Large intestine (tissue), 3 donors: ENCODE results near the gene PATZ1. TPM values are rescaled to one million over a fixed set of nuclear protein-coding genes. Genes with fewer than 3 reads are reported as not detected.

Experiments used
- DNase-seq, 2 donors: peaks; one replicate each; pipeline versions ENCODE4 v3.0.0 to v3.0.0-alpha.2; 2013
- H3K27ac ChIP-seq: one replicate; pipeline ENCODE4 v1.5.1; 2013; ENCODE audit warnings: low read length
- H3K27me3 ChIP-seq: 2 replicates; pipeline ENCODE4 v1.6.1; 2013; ENCODE audit warnings: low read length; ENCODE audit not compliant: control insufficient read depth, insufficient read depth
- H3K36me3 ChIP-seq: 2 replicates; pipeline ENCODE4 v1.6.1; 2013; ENCODE audit warnings: low read length; ENCODE audit not compliant: control insufficient read depth, insufficient read depth
- H3K4me1 ChIP-seq: one replicate; pipeline ENCODE4 v1.6.1; 2013; ENCODE audit warnings: low read length; ENCODE audit not compliant: control insufficient read depth, insufficient read depth
- H3K4me3 ChIP-seq: one replicate; pipeline ENCODE4 v1.5.1; 2013; ENCODE audit warnings: low read length
- H3K9me3 ChIP-seq: one replicate; pipeline ENCODE4 v1.6.1; 2013; ENCODE audit warnings: mild to moderate bottlenecking, low read depth, low read length, moderate library complexity; ENCODE audit not compliant: control insufficient read depth
- WGBS: methylation state at CpG from one replicate; pipeline ENCODE4 v1.1.5; 2013; ENCODE audit warnings: low lambda C conversion rate; ENCODE audit not compliant: insufficient coverage; 5-methylcytosine and 5-hydroxymethylcytosine counted together
- polyA plus RNA-seq: library from polyadenylated mRNA; unstranded; fragments of 120-200 nt; gene quantifications from one replicate; pipeline ENCODE4 v1.2.1, GENCODE V29; 2013

The PATZ1 gene
- polyA plus RNA-seq, 1 donor, result 38.0 TPM

- peak overlapping the region; percentile 66 for H3K4me3 ChIP-seq
- H3K27ac ChIP-seq, result peak overlapping the region; percentile 78
- peaks cover 29% of the 10 kb centered on the region for H3K4me1 ChIP-seq
- H3K9me3 ChIP-seq, result no peaks in the 10 kb centered on the region
- DNase-seq, result peak in 1 of 2 donors; percentile 64
- H3K36me3 ChIP-seq, result peaks cover 20% of the 10 kb centered on the region
- H3K27me3 ChIP-seq, result no peaks in the 10 kb centered on the region
- no CpG with 5 or more reads among the region's 20 CpGs for WGBS
Observed at GRCh38 chr22:31291481-31292235, 54.5 kb downstream of the PATZ1 start.

GRCh38 chr22:31290494-31291471 is 55.4 kb downstream of the PATZ1 start:
- WGBS, result no CpG with 5 or more reads among the region's 95 CpGs
- Histone ChIP-seq H3K36me3 (peaks cover 25% of the 10 kb centered on the region), H3K9me3 (no peaks in the 10 kb centered on the region), H3K27ac (peak overlapping the region; percentile 78), H3K4me3 (peak overlapping the region; percentile 66), H3K4me1 (peaks cover 26% of the 10 kb centered on the region), H3K27me3 (no peaks in the 10 kb centered on the region)
- peak; percentile 96 to 99 for DNase-seq

DNA sequence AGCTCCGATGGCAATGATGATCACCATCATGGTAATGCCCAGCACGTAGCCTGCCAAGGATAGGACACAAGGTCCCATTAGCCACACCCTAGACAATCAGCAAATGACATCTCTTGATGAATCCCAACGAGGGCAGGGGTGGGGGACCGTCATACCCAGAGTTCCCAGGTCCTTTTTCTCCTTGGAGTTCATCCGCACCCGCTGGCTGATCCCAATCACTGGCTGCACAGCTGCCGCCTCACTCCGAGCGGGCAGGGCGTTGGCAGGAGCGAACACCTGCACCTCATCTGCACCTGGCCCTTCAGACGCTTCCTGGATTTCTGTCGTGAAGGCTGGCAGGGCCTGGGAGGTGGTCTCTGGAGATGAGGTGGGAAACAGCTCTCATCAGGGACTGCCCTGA is 56.8 kb downstream of the PATZ1 start:
- DNase-seq, result peak; percentile 40 to 67
- peak overlapping the region; percentile 78 for H3K27ac ChIP-seq
- H3K4me3 ChIP-seq, result no peak overlapping the region
- no CpG with 5 or more reads among the region's 13 CpGs for WGBS
- peaks cover 31% of the 10 kb centered on the region for H3K36me3 ChIP-seq
- H3K4me1 ChIP-seq, result peaks cover 22% of the 10 kb centered on the region
- no peaks in the 10 kb centered on the region for H3K9me3 ChIP-seq
- no peaks in the 10 kb centered on the region for H3K27me3 ChIP-seq

DNA sequence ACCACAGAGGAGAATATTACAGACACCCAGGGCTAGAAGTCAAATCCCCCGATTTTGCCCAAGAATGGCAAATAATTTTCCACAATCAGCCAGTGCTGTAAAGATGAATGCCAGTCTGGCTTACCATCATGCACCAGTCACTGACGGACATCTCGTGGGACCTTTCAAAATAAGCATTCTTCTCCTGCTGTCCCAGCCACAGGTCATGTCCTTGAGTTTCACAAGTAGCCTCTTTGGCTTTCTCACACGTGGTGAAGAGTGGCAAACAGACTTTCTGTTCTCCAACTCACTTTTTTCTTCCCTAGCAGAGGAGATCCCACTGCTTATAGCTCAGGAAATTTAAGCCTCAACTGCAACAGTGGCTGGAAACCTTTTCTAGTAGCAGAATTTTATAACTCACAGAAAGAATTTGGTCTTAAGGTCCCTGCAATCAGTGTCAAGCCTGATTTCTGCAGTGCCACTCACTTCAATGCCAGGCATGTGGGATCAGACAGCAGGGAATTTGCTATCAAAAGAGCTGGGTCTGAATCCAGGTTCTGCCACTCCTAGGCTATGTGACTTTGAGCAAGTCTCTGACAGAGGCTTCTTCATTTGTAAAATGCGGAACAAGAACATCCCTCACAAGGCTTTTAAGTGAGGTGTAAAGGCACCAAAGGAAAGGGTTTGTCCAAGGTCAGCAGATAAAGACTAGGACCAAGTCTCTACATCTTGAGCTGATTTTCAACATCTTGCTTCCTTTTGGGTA is 57.5 kb downstream of the PATZ1 start:
- Histone ChIP-seq H3K27me3 (no peaks in the 10 kb centered on the region), H3K36me3 (peaks cover 34% of the 10 kb centered on the region), H3K9me3 (no peaks in the 10 kb centered on the region), H3K4me1 (peaks cover 26% of the 10 kb centered on the region), H3K27ac (no peak overlapping the region), H3K4me3 (no peak overlapping the region)
- DNase-seq, result no peak
- WGBS, result 60% methylated on average over 1 of the region's 5 CpGs

GRCh38 chr22:31287818-31288495 is 58.2 kb downstream of the PATZ1 start:
- Histone ChIP-seq H3K36me3 (peaks cover 39% of the 10 kb centered on the region), H3K4me1 (peaks cover 31% of the 10 kb centered on the region), H3K27ac (no peak overlapping the region)

GRCh38 chr22:31286360-31287255 is 59.5 kb downstream of the PATZ1 start:
- H3K9me3 ChIP-seq, result no peaks in the 10 kb centered on the region
- H3K27me3 ChIP-seq, result no peaks in the 10 kb centered on the region
- DNase-seq, result no peak
- no CpG with 5 or more reads among the region's 8 CpGs for WGBS
- H3K27ac ChIP-seq, result no peak overlapping the region
- H3K36me3 ChIP-seq, result peaks cover 51% of the 10 kb centered on the region
- no peak overlapping the region for H3K4me3 ChIP-seq
- H3K4me1 ChIP-seq, result peaks cover 28% of the 10 kb centered on the region

More at GRCh38 chr22:31287818-31288495, 58.2 kb downstream of the PATZ1 start:
- 80% methylated on average over 2 of the region's 6 CpGs for WGBS
- Histone ChIP-seq H3K9me3 (no peaks in the 10 kb centered on the region), H3K4me3 (no peak overlapping the region), H3K27me3 (no peaks in the 10 kb centered on the region)
- DNase-seq, result no peak

GRCh38 chr22:31284281-31285155 is 61.6 kb downstream of the PATZ1 start:
- H3K27me3 ChIP-seq, result no peaks in the 10 kb centered on the region
- H3K36me3 ChIP-seq, result peaks cover 69% of the 10 kb centered on the region
- no peak overlapping the region for H3K4me3 ChIP-seq
- H3K27ac ChIP-seq, result no peak overlapping the region
- no peak for DNase-seq
- WGBS, result no CpG with 5 or more reads among the region's 3 CpGs
- no peaks in the 10 kb centered on the region for H3K9me3 ChIP-seq
- H3K4me1 ChIP-seq, result peaks cover 19% of the 10 kb centered on the region

GRCh38 chr22:31282748-31283468 is 63.2 kb downstream of the PATZ1 start:
- peaks cover 69% of the 10 kb centered on the region for H3K36me3 ChIP-seq
- no peak overlapping the region for H3K27ac ChIP-seq
- H3K4me3 ChIP-seq, result no peak overlapping the region
- no peak for DNase-seq
- H3K27me3 ChIP-seq, result no peaks in the 10 kb centered on the region
- WGBS, result no CpG with 5 or more reads among the region's 8 CpGs
- peaks cover 10% of the 10 kb centered on the region for H3K4me1 ChIP-seq
- H3K9me3 ChIP-seq, result no peaks in the 10 kb centered on the region
